Breast epithelium (tissue), 4 donors: ENCODE data around the gene CENPT. TPM values are rescaled to one million over a fixed set of nuclear protein-coding genes. Genes with fewer than 3 reads are reported as not detected.
A peak's percentile ranks its signal among the peaks of the same experiment; 100 is the strongest.
"Not testable (repeated sequence)": the region's sequence is repeated elsewhere in the genome, so short reads cannot be mapped to it uniquely, and the experiment has no call there.

Experiments used
- DNase-seq, 2 donors: peaks; one replicate each; pipeline ENCODE4 v3.0.0-alpha.2; 2019; ENCODE audit warnings: low spot score in 2 of 2
- H3K27ac ChIP-seq, 2 donors: fragments of 200-600 bp; sonication (generic) in 1 of 2; one replicate each; pipeline ENCODE4 v1.5.1; 2016 to 2019; ENCODE audit warnings: mild to moderate bottlenecking in 1 of 2
- H3K27me3 ChIP-seq, 2 donors: fragments of 200-600 bp; sonication (generic) in 1 of 2; one replicate each; pipeline versions ENCODE4 v1.5.1 to v1.6.0; 2017 to 2019; ENCODE audit warnings: control low read depth in 1 of 2, mild to moderate bottlenecking in 1 of 2
- H3K36me3 ChIP-seq: fragments of 200-600 bp; one replicate; pipeline ENCODE4 v1.5.1; 2019
- H3K4me1 ChIP-seq, 2 donors: fragments of 200-600 bp; sonication (generic); one replicate each; pipeline ENCODE4 v1.5.1; 2016 to 2019; ENCODE audit warnings: control low read depth in 1 of 2
- H3K4me3 ChIP-seq, 3 donors: fragments of 200-600 bp; sonication (generic); 1 replicate in 2 of 3; 2 replicates in 1 of 3; pipeline ENCODE4 v1.5.1; 2016 to 2019; ENCODE audit warnings: mild to moderate bottlenecking in 3 of 3, moderate library complexity in 2 of 3
- H3K9me3 ChIP-seq, 2 donors: fragments of 200-600 bp; sonication (generic) in 1 of 2; one replicate each; pipeline ENCODE4 v1.5.1; 2016 to 2019; ENCODE audit warnings: control low read depth in 1 of 2
- POLR2A ChIP-seq: fragments of 450-650 bp; IDR thresholded peaks from one replicate; pipeline ENCODE4 v1.6.1; 2016; ENCODE audit warnings: antibody characterized with exemption, mild to moderate bottlenecking, moderate library complexity
- POLR2AphosphoS5 ChIP-seq, 3 donors: sonication (generic); formaldehyde crosslinking; IDR thresholded peaks; one replicate each; pipeline ENCODE4 v1.6.1; 2017; ENCODE audit warnings: antibody characterized with exemption in 3 of 3
- intact Hi-C: fragments of 100-400 bp; cut with DNase I; formaldehyde crosslinking; loops from one replicate; pipeline ENCODE4 v1.15.1; 2023; ENCODE audit warnings: low total_unique reads
- total RNA-seq, 3 donors: library from RNA; depleted of rRNA; stranded (reverse); fragments of >200 nt; gene quantifications; one replicate each; pipeline ENCODE4 v1.1.0, GENCODE V29; 2016
- TF ChIP-seq, protein P1 (sequence below), 3 donors: fragments of 450-650 bp; IDR thresholded peaks; one replicate each; pipeline ENCODE4 v1.5.1; 2016 to 2017; ENCODE audit warnings: antibody characterized with exemption in 3 of 3, mild to moderate bottlenecking in 3 of 3, moderate library complexity in 3 of 3

Gene CENPT
- total RNA-seq, 3 donors from 2014 or later, result 35.0 to 52.0 (median 51.5) TPM

DNA sequence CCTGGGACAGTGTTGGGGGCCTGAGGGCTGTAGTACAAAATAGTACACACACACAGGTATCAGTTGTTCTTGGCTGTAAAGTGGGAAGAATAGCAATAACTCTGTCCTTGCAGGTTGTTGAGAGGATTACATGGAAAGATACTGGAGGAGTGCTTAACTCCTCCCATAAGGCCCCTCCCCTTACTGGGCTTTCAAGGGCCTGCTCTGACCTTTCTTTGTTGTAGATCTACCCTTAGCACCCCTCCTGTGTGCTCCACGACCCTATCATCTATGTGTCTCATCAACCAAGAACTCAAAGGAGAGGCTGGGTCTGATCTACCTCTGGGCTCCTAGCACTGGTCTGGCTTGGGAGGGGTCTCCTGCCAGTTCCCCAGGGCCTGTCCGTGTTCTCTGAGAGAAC, 17.1 kb upstream of the CENPT start:
- no peaks in the 10 kb centered on the region for H3K27me3 ChIP-seq
- H3K4me3 ChIP-seq, result no peak overlapping the region
- TF ChIP-seq, protein P1, sequence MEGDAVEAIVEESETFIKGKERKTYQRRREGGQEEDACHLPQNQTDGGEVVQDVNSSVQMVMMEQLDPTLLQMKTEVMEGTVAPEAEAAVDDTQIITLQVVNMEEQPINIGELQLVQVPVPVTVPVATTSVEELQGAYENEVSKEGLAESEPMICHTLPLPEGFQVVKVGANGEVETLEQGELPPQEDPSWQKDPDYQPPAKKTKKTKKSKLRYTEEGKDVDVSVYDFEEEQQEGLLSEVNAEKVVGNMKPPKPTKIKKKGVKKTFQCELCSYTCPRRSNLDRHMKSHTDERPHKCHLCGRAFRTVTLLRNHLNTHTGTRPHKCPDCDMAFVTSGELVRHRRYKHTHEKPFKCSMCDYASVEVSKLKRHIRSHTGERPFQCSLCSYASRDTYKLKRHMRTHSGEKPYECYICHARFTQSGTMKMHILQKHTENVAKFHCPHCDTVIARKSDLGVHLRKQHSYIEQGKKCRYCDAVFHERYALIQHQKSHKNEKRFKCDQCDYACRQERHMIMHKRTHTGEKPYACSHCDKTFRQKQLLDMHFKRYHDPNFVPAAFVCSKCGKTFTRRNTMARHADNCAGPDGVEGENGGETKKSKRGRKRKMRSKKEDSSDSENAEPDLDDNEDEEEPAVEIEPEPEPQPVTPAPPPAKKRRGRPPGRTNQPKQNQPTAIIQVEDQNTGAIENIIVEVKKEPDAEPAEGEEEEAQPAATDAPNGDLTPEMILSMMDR (IDR thresholded peaks at IDR 0.05), result no peak
- TF ChIP-seq POLR2AphosphoS5 (IDR thresholded peaks at IDR 0.05), result no peak
- no peak for TF ChIP-seq POLR2A
- H3K27ac ChIP-seq, result no peak overlapping the region
- no peaks in the 10 kb centered on the region for H3K9me3 ChIP-seq
- intact Hi-C loops, result no loop called here
- H3K4me1 ChIP-seq, result peaks cover 0 to 4% of the 10 kb centered on the region in 2 donors
- no peaks in the 10 kb centered on the region for H3K36me3 ChIP-seq
- no peak for DNase-seq

DNA sequence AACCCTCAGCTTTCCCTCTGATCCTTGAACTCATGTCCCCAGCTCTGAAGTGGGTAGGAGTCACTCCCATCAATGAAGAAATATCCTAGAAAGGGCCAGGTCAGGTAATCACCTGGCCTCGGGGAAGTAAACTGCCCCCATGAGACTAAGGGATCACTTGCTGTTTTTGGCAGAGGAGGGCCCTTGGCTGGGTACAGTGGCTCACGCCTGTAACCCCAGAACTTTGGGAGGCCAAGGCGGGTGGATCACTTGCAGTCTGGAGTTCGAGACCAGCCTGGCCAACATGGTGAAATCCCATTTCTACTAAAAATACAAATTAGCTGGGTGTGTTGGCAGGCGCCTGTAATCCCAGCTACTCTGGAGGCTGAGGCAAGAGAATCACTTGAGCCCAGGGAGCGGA, 16.6 kb upstream of the CENPT start:
- H3K4me1 ChIP-seq, H3K27me3 ChIP-seq, intact Hi-C loops, H3K4me3 ChIP-seq, DNase-seq, H3K36me3 ChIP-seq, H3K9me3 ChIP-seq: not testable (repeated sequence)
- H3K27ac ChIP-seq, result peak overlapping the region; percentile 69 to 79

DNA sequence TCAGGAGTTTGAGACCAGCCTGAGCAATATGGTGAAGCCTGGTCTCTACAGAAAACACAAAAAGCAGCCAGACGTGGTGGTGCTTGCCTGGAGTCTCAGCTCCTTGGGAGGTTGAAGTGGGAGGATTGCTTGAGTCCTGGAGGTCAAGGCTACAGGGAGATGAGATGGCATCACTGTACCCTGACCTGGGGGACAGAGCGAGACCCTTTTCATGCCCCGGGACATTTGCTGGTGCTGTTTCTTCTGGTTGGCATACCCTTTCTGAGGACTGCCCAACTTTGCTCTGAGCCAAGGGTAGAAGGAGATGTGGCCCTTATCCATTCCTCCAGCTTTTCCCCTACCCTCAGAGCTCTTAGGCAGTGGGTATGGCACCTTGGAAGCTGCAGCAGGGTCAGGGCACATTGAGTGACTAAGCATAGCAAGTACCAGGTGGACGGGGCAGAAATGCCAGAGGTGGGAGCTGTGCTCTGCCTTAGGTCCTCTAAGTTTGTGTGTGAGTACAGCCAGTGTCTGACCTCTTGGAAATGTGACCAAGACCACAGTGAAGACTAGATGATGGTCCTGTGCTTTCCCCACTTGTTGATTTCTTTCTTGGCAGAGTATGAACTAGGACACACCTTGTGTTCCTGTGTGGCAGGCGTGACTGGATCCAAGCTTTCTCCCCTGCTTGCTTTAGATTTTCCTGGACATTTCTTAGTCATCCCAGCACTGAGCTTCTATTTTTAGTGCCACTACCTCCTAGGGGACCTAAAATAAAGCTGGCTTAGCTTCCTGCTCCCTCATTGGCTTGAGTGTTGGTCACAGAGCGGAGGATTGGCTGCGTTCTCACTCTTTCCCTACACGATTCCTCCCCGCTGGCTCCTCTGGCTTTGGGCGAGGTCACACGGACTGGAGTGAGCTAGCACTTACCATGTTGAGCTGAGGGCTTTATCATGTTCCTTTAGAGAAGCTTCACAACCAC, 15.4 kb upstream of the CENPT start:
- Histone ChIP-seq H3K36me3 (no peaks in the 10 kb centered on the region), H3K27ac (peak overlapping the region; percentile 69 to 80), H3K27me3 (no peaks in the 10 kb centered on the region), H3K9me3 (no peaks in the 10 kb centered on the region), H3K4me3 (no peak overlapping the region), H3K4me1 (peaks cover 0 to 4% of the 10 kb centered on the region in 2 donors)
- TF ChIP-seq, protein P1 (IDR thresholded peaks at IDR 0.05), result no peak
- no peak for TF ChIP-seq POLR2A
- TF ChIP-seq POLR2AphosphoS5 (IDR thresholded peaks at IDR 0.05), result no peak
- DNase-seq, result no peak
- intact Hi-C loops, result no loop called here

DNA sequence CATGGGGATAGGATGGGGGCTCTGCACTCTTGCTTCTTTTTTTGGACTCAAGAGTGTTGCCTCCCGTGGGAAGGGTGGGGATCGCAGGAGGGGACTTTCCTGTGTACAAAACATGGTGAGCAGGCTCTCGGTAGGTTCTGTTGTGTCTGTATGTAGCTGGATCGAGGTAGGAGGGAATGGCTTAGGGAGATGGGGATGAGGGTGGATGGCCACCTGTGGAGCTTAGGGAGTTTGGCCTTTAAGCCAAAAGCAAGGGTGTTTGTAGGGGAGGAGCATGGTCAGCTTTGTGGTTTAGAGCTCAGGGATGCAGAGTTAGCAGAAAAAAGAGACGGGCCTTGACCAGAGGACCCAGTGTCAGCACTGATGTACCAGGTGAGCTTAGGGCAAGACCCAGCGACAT, 14.4 kb upstream of the CENPT start:
- peak overlapping the region; percentile 16 to 80 for H3K27ac ChIP-seq
- H3K36me3 ChIP-seq, result no peaks in the 10 kb centered on the region
- DNase-seq, result no peak
- no peaks in the 10 kb centered on the region for H3K27me3 ChIP-seq
- intact Hi-C loops, result no loop called here
- H3K9me3 ChIP-seq, result no peaks in the 10 kb centered on the region
- TF ChIP-seq, protein P1 (IDR thresholded peaks at IDR 0.05), result no peak
- H3K4me3 ChIP-seq, result no peak overlapping the region
- H3K4me1 ChIP-seq, result peaks cover 6 to 11% of the 10 kb centered on the region in 2 donors

DNA sequence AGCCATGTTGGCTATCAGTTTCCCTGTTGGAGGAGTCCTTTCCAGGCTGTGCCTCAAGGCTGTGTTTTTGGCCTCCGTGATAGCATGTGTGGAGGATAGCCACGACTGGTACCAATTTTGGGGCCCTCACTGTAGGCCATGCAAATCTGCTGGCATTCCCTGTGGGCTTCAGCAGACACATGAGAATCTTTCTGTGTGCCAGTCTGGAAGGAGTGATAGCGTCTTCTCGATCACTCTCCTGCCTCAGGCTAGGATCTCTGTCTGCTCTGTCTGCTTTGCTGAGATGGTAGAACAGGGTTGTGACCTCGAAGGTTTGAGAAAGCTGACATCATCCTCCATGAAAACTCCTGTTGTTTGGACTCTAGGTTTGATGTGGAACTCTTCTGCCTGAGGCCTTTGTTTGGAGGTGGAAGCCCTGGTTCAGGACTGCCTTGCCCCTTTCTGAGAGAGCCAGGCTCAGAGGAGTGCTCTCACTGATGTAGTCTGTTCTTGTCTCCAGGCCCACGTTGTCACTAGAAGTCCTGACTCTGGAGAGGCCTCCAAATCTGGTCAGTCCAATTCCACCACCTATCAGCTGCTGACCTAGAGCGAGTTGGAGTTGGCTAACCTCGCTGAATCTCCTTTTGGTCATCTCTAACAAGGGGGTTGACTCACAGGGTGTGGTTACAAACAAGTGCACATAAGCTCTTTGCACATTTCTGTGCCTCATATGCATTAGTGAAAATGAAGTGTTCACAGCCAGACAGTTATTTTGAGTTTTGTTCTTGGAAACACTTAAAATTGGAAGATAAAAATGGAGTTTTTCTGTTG, 13.3 kb upstream of the CENPT start:
- H3K27ac ChIP-seq, result peak overlapping the region; percentile 52 to 63
- no peaks in the 10 kb centered on the region for H3K36me3 ChIP-seq
- H3K4me1 ChIP-seq, result peaks cover 6 to 16% of the 10 kb centered on the region in 2 donors
- no peaks in the 10 kb centered on the region for H3K9me3 ChIP-seq
- intact Hi-C loops, result no loop called here
- H3K27me3 ChIP-seq, result no peaks in the 10 kb centered on the region
- TF ChIP-seq POLR2A (no peak), POLR2AphosphoS5 (IDR thresholded peaks at IDR 0.05) (no peak)
- TF ChIP-seq, protein P1 (IDR thresholded peaks at IDR 0.05), result no peak
- H3K4me3 ChIP-seq, result no peak overlapping the region
- no peak for DNase-seq
